GM18519 (cell line): ENCODE data around the gene APOBEC2.

Source experiments
- ATAC-seq: cut with Tn5 transposase; IDR thresholded peaks from one replicate; pipeline ENCODE4 v1.9.1; 2021; ENCODE audit warnings: mild to moderate bottlenecking, moderate library complexity; ENCODE audit not compliant: unreplicated experiment, low FRiP score

APOBEC2 gene

GRCh38 chr6:41079080-41079479 is 26.1 kb downstream of the APOBEC2 start:
- ATAC-seq = no peak

GRCh38 chr6:41080621-41081020 is 27.6 kb downstream of the APOBEC2 start:
- ATAC-seq = no peak

DNA sequence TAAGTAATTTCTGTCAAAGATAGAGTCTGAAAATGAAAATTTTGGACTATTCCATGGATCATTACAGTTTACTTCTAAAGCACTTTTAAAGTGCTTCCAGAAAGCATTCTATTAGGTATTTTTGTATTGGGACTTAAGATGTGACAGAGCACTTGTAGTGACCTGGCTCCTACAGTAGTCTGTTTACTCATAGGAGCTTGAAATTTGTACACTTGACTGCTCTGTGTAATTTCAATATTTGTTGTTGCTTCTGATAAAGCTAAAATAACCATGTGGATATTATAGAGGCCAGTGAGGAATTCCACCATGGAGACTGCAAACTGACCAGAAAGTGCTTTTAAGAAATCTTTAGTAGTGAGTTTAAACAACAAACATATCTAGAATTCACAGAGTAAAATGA is 30.1 kb downstream of the APOBEC2 start:
- no peak for ATAC-seq

DNA sequence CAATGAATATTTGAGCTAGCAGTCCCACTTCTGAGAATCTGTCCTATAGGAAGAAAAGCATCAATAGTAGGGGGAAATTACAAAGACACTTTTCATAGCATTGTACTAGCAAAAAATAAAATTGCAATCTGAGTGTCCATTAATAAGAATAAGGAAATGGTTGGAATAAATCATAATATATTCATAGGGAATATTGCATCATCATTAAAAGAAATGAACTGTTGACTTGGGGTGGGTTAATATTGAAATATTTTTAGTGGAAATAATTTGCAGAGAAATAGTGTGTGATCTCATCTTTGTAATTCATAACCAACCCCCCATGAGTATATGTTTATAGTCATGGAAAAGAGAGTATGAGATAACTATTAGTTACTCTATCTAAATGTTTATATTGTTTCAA is 32.2 kb downstream of the APOBEC2 start:
- ATAC-seq = no peak

- no peak for ATAC-seq
Observed at GRCh38 chr6:41088451-41088850, 35.4 kb downstream of the APOBEC2 start.

GRCh38 chr6:41090841-41091761 is 38.1 kb downstream of the APOBEC2 start:
- ATAC-seq = no peak

DNA sequence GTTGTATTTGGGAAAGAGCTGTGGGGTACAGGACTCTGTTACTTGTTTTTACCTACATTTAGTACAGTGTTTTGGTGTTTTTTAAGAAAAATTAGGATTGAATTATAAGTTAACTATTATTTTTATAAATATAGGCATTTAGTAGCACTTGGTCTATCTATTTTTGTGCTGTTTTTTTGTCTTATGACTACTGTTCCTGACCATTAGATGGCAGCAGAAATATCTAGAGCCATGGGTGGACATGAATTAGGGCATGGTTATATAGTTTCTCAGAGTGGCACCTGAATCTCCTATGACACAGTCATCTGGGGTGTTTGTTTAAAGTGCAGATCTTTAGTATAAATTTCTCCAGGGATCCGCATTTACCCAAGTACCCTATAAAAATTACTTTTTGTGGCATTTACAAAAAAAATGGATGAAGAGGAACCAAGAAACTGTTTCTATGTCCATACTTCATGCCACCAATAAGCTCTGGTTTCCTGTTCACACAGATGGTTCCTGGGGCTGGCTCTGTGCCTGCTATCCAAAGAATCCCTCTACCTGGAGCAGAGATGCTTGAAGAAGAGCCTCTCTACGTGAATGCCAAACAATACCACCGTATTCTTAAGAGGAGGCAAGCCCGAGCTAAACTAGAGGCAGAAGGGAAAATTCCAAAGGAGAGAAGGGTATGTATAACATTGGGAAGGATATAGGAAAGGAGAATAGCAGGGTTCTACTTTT is 39.6 kb downstream of the APOBEC2 start:
- no peak for ATAC-seq

- ATAC-seq = no peak
Observed at GRCh38 chr6:41093729-41094128, 40.7 kb downstream of the APOBEC2 start.

- ATAC-seq = no peak
Observed at GRCh38 chr6:41097467-41098090, 44.6 kb downstream of the APOBEC2 start.

DNA sequence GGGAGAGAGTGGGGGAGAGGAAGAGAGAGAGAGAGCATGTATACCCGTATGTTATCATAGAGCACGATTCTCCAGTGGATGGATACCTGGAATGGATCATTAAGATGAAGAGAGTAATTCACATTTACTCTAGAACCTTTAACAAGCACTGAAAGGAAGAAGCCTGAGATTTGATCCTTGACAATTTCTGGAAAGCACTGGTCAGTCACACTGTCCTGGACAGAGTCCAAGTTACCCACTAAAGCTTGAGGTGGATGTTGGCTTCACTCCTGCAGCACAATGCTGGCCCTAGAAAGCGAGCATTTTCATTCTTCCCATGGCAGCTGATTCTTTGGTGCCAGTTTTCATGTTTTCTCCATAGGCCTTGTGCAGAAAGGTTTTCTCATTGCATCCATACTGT is 45.4 kb downstream of the APOBEC2 start:
- no peak for ATAC-seq

DNA sequence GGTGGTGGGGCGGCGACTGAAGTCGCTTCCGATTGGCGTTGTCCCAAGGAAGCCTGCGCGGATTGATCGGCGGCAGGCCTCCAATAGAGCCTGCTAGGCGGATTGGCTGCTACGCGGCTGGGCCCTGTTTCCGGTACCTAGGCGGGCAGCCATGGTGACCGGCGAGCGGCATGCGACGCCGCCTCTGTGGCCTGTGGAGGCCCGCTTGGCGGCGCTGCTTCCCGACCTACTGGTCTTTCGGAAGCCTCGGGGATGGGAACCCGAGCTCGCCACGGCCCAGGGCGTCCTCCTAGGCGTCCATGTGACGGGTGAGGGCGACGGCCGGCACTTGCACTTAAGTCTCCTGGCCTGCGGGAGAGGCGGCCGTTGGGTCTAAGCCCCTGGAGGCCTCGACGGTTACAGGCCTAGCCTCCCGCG is 47.9 kb downstream of the APOBEC2 start:
- ATAC-seq = no peak

DNA sequence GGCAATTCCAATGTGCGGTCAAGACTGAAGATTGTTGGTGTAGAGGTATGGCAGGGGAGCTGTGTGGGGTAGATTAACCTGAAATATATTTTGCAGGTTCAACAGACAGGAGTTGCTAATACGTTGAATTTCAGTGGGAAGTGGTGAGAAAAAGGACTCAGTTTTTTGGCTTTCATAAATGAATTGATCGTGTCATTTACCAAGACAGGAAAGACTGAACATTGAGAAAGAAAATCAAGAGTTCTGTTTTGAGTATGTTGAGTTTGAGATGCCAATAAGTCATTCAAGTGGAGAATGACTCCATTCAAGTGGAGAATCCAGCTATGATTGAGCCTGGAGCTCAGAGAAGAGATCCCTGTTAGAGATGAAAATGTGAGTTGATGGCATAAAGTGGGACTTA is 50.8 kb downstream of the APOBEC2 start:
- no peak for ATAC-seq

- no peak for ATAC-seq
Observed at GRCh38 chr6:41111017-41111416, 58.0 kb downstream of the APOBEC2 start.
